Adrenal gland (tissue), 12 donors: ENCODE results near the gene TXNDC2. TPM values are rescaled to one million over a fixed set of nuclear protein-coding genes. Genes with fewer than 3 reads are reported as not detected.

Source experiments
- DNase-seq, 7 donors: peaks; one replicate each; pipeline ENCODE4 v3.0.0-alpha.2; 2019 to 2020
- H3K27ac ChIP-seq, 5 donors: fragments of 200-600 bp; sonication (generic) in 4 of 5; 1 replicate in 3 of 5; 2 replicates in 2 of 5; pipeline versions ENCODE4 v1.5.1 to v1.8.0; 2016 to 2020; ENCODE audit warnings: mild to moderate bottlenecking in 1 of 5
- H3K27me3 ChIP-seq: fragments of 200-600 bp; 2 replicates; pipeline ENCODE4 v1.8.0; 2021
- H3K36me3 ChIP-seq, 2 donors: fragments of 200-600 bp; replicated peaks in 1 of 2; 1 replicate in 1 of 2; 2 replicates in 1 of 2; pipeline versions ENCODE4 v1.5.1 to v1.8.0; 2018 to 2022
- H3K4me1 ChIP-seq, 2 donors: fragments of 200-600 bp; replicated peaks in 1 of 2; 1 replicate in 1 of 2; 2 replicates in 1 of 2; pipeline versions ENCODE4 v1.5.1 to v1.8.0; 2018 to 2021
- H3K4me3 ChIP-seq, 4 donors: fragments of 200-600 bp; sonication (generic) in 3 of 4; one replicate each; pipeline ENCODE4 v1.5.1; 2016 to 2018
- H3K9me3 ChIP-seq, 3 donors: fragments of 200-600 bp; sonication (generic) in 1 of 3; replicated peaks in 1 of 3; 1 replicate in 2 of 3; 2 replicates in 1 of 3; pipeline versions ENCODE4 v1.5.1 to v1.8.0; 2016 to 2021
- POLR2A ChIP-seq, 2 donors: fragments of 450-650 bp; IDR thresholded peaks; one replicate each; pipeline ENCODE4 v1.6.1; 2017; ENCODE audit warnings: antibody characterized with exemption in 2 of 2, mild to moderate bottlenecking in 2 of 2, moderate library complexity in 1 of 2
- WGBS, 4 donors: extraction: QIAGEN DNeasy Blood & Tissue Kit in 2 of 4; methylation state at CpG; one replicate each; pipeline versions ENCODE4 v1.1.5 to v1.1.7; 2013 to 2017; 5-methylcytosine and 5-hydroxymethylcytosine counted together
- intact Hi-C, 2 donors: fragments of 100-400 bp; cut with DNase I; formaldehyde crosslinking; loops; one replicate each; pipeline versions ENCODE4 v1.14.1 to v1.15.0; 2022 to 2023
- polyA plus RNA-seq, 3 donors: library from polyadenylated mRNA; stranded (reverse); fragments of 200-250 nt in 2 of 3; fragments of 350-450 nt in 1 of 3; fragmentation: Illumina TruSeq in 1 of 3; extraction: RNeasy Lipid Tissue Mini Kit (QIAGEN cat#74804) in 1 of 3; gene quantifications; one replicate each; pipeline ENCODE4 v1.2.3, GENCODE V29; 2013 to 2014
- total RNA-seq, 9 donors: library from RNA; depleted of rRNA in 4 of 9; stranded (reverse); fragments of >200 nt in 4 of 9; fragments of 120-200 nt in 1 of 9; fragmentation: NEBNext Ultra II Directional in 1 of 9; extraction: Animal tissue kit (Norgen Biotek cat#: 25700) in 1 of 9; gene quantifications; one replicate each; pipeline versions ENCODE4 v1.1.0 to v1.2.4, GENCODE V29; 2013 to 2023
- TF ChIP-seq, protein P1 (sequence below), 6 experiments: fragments of 450-650 bp in 4 of 6; fragments of 200-600 bp in 2 of 6; sonication (generic) in 1 of 6; IDR thresholded peaks; 1 replicate in 5 of 6; 2 replicates in 1 of 6; pipeline versions ENCODE4 v1.5.1 to v1.8.0; 2016 to 2021; ENCODE audit warnings: antibody characterized with exemption in 6 of 6, mild to moderate bottlenecking in 2 of 6, moderate library complexity in 1 of 6
- donor health status: healthy with polysubstance abuse.
- donor health status: Bipolar disorder and iron deficiency.
- donor health status: DM: yes; HTN: yes; CAD: no.
- donor health status: DM: no; HTN: no; CAD: no.
- donor health status: DM: no; HTN: no; CAD: no.
- donor health status: DM: yes; HTN: yes; CAD: no.

Gene TXNDC2
- total and polyA plus RNA-seq, 12 donors = 0.08 to 0.43 (median 0.22) TPM; not detected in 5

DNA sequence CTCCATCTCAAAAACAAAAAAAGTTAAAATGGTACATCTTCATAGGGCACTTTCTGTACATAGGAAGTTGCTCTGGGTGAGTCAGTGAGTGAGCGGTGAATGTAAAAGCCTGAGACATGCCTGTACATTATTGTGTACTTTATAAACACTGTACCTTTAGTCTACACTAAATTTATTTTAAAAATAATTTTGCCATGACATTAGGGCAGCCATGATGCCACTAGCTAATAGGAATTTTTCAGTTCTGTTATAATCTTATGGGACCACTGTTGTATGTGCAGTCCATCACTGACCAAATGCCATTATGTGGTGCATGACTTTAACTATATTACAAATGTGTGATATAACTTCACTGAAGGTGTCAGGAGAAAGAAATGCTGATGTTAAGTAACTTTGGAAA lies 11.0 kb upstream of the TXNDC2 start:
- Histone ChIP-seq H3K27ac (no peak overlapping the region), H3K4me1 (peaks cover 26 to 40% of the 10 kb centered on the region in 2 donors), H3K27me3 (no peaks in the 10 kb centered on the region), H3K9me3 (no peaks in the 10 kb centered on the region), H3K36me3 (no peaks in the 10 kb centered on the region), H3K4me3 (no peak overlapping the region)
- intact Hi-C loops = loop anchor here in 1 of 2 donors (10.0 kb wide), 2 partner anchors 50 to 70 kb away; no protein-coding TSS in a partner anchor
- no peak for DNase-seq
- TF ChIP-seq, protein P1, sequence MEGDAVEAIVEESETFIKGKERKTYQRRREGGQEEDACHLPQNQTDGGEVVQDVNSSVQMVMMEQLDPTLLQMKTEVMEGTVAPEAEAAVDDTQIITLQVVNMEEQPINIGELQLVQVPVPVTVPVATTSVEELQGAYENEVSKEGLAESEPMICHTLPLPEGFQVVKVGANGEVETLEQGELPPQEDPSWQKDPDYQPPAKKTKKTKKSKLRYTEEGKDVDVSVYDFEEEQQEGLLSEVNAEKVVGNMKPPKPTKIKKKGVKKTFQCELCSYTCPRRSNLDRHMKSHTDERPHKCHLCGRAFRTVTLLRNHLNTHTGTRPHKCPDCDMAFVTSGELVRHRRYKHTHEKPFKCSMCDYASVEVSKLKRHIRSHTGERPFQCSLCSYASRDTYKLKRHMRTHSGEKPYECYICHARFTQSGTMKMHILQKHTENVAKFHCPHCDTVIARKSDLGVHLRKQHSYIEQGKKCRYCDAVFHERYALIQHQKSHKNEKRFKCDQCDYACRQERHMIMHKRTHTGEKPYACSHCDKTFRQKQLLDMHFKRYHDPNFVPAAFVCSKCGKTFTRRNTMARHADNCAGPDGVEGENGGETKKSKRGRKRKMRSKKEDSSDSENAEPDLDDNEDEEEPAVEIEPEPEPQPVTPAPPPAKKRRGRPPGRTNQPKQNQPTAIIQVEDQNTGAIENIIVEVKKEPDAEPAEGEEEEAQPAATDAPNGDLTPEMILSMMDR (IDR thresholded peaks at IDR 0.05) = no peak
- TF ChIP-seq POLR2A (IDR thresholded peaks at IDR 0.05) = no peak
- WGBS, 4 donors = 90 to 100% (median 96%) methylated on average over 1 of the region's 1 CpG

DNA sequence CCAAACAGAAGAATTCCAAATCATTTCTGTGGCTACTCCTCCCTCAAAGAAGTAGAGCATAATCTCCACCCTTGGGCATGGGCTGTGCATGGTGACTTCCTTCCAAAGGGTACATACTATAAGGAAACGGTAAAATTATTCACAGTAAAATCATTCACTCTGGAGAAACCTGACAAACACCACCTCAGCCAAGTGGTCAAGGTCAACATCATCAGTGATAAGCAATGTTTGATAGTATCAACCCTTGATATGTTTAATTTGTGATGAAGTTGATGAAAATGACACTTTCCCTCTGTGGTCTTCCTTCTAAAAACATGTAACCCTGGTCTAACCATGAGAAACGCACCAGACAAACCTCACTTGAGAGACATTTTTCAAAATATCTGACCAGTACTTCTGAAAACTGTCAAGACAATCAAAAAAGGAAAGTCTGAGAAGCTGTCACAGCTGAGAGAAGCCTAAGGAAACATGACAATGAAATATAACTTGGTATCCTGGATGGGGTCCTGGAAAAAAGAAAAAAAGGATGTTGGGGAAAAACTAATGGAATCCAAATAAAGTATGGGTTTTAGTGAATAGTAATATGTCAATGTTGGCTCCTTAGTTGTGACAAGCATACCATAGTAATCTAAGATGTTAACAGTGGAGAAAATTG lies 9.4 kb upstream of the TXNDC2 start:
- Histone ChIP-seq H3K4me1 (peaks cover 14 to 33% of the 10 kb centered on the region in 2 donors), H3K9me3 (no peaks in the 10 kb centered on the region), H3K27me3 (no peaks in the 10 kb centered on the region), H3K36me3 (no peaks in the 10 kb centered on the region), H3K27ac (peak overlapping the region; percentile 75 to 91 (median 88)), H3K4me3 (peak overlapping the region in 1 of 4 donors; percentile 49)
- WGBS, 4 donors = 47 to 61% (median 52%) methylated on average over 2 of the region's 2 CpGs
- no peak for DNase-seq
- TF ChIP-seq, protein P1 (IDR thresholded peaks at IDR 0.05) = no peak
- TF ChIP-seq POLR2A (IDR thresholded peaks at IDR 0.05) = no peak
- intact Hi-C loops = loop anchor here in 1 of 2 donors (10.0 kb wide), 2 partner anchors 48 to 72 kb away; no protein-coding TSS in a partner anchor

DNA sequence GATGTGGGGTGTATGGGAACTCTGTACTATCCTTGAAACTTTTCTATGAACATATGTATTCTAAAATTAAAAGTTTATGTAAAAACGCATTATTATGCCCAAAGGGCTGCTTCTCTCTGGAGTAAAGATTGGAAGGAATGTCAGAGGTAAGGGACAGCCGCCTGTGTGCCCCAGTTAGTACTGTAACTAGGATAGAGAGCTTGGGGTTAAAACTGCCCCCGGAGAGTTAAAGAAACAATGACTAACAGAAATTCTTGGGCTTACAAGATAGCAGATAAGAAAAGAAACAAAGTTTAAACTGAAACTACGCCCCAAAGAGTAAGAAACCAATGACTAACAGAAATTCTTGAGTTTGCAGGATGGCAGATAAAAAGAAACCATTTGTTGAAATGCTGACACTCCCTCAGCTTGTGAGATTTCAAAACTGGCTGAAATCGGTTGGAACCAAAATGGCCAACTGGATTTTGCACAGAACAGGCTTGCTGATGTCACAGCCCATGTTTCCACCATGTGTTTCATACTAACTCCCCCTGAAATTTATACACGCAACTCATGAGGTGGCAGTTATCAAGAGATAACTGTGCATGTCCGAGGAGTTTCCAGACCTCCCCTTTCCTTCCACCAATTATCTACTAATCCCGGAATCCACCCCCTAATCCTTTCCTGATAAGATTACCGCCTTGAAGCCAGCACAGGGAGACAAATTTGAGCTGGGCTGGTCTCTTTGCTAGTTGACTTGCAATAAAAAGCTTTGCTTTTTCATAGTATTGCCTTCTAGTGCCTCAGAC lies 8.7 kb upstream of the TXNDC2 start:
- TF ChIP-seq, protein P1 (IDR thresholded peaks at IDR 0.05) = no peak
- TF ChIP-seq POLR2A (IDR thresholded peaks at IDR 0.05) = peak in 1 of 2 donors; percentile 75
- intact Hi-C loops = loop anchor here in 1 of 2 donors (10.0 kb wide), 2 partner anchors 48 to 72 kb away; no protein-coding TSS in a partner anchor
- 18 to 25% (median 20%) methylated on average over 8 to 9 of the region's 9 CpGs for WGBS, 4 donors
- Histone ChIP-seq H3K4me1 (peaks cover 9 to 25% of the 10 kb centered on the region in 2 donors), H3K4me3 (peak overlapping the region in 1 of 4 donors; percentile 49), H3K36me3 (no peaks in the 10 kb centered on the region), H3K27me3 (no peaks in the 10 kb centered on the region), H3K27ac (peak overlapping the region; percentile 78 to 91 (median 88)), H3K9me3 (no peaks in the 10 kb centered on the region)
- peak; percentile 48 to 88 (median 82) for DNase-seq

DNA sequence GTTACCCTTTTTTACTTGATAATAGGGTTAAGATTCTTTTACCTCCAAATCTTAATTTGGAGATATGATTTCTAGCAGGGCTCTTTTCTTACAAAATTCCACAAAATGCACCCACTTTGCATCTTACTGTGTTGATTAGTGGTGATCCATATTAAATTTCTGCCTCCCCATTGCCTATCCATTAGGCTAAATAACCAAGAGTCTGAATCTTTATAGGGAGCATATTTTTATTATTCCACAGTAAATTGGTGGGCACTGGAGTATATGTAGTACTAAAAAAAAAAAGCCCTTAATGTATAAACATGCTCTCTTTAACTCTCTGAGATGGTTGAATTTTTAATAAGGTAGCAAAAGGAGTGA lies 8.1 kb upstream of the TXNDC2 start:
- intact Hi-C loops = loop anchor here in 1 of 2 donors (10.0 kb wide), 2 partner anchors 47 to 73 kb away; no protein-coding TSS in a partner anchor
- TF ChIP-seq POLR2A (IDR thresholded peaks at IDR 0.05) = no peak
- TF ChIP-seq, protein P1 (IDR thresholded peaks at IDR 0.05) = no peak
- H3K9me3 ChIP-seq = no peaks in the 10 kb centered on the region
- DNase-seq = no peak
- peak overlapping the region; percentile 78 to 91 (median 88) for H3K27ac ChIP-seq
- peak overlapping the region in 1 of 4 donors; percentile 49 for H3K4me3 ChIP-seq
- no peaks in the 10 kb centered on the region for H3K27me3 ChIP-seq
- H3K36me3 ChIP-seq = no peaks in the 10 kb centered on the region
- peaks cover 9 to 25% of the 10 kb centered on the region in 2 donors for H3K4me1 ChIP-seq
